ACC112 (cell line): ENCODE data around the gene NFKBIB.

Source experiments
- H2AFZ ChIP-seq: fragments of 200-600 bp; sonication (generic); one replicate; pipeline ENCODE4 v1.6.0; 2017; ENCODE audit warnings: antibody characterized with exemption, low read length; ENCODE audit not compliant: unreplicated experiment
- H3K27ac ChIP-seq: fragments of 200-600 bp; sonication (generic); 2 replicates; pipeline ENCODE4 v1.5.1; 2014; ENCODE audit warnings: low read depth, mild to moderate bottlenecking, antibody characterized with exemption, low read length, moderate library complexity
- H3K27me3 ChIP-seq: fragments of 200-600 bp; sonication (generic); 2 replicates; pipeline ENCODE4 v1.6.1; 2014; ENCODE audit warnings: mild to moderate bottlenecking, antibody characterized with exemption, low read length, moderate library complexity, mixed read lengths; ENCODE audit not compliant: insufficient read depth
- H3K36me3 ChIP-seq: fragments of 200-600 bp; sonication (generic); 2 replicates; pipeline ENCODE4 v1.6.1; 2016; ENCODE audit warnings: mild to moderate bottlenecking, antibody characterized with exemption, low read length, moderate library complexity, mixed read lengths; ENCODE audit not compliant: insufficient read depth
- H3K4me1 ChIP-seq: fragments of 200-600 bp; sonication (generic); one replicate; pipeline ENCODE4 v1.6.1; 2016; ENCODE audit warnings: low read length, mixed read lengths; ENCODE audit not compliant: insufficient read depth, unreplicated experiment, control insufficient read depth
- H3K4me3 ChIP-seq: fragments of 200-600 bp; sonication (generic); 2 replicates; pipeline ENCODE4 v1.5.1; 2014; ENCODE audit warnings: mild to moderate bottlenecking, low read depth, low read length
- H3K79me2 ChIP-seq: fragments of 200-600 bp; sonication (generic); one replicate; pipeline ENCODE4 v1.6.0; 2016; ENCODE audit warnings: low read length; ENCODE audit not compliant: control insufficient read depth, unreplicated experiment, insufficient read depth

The NFKBIB gene

DNA sequence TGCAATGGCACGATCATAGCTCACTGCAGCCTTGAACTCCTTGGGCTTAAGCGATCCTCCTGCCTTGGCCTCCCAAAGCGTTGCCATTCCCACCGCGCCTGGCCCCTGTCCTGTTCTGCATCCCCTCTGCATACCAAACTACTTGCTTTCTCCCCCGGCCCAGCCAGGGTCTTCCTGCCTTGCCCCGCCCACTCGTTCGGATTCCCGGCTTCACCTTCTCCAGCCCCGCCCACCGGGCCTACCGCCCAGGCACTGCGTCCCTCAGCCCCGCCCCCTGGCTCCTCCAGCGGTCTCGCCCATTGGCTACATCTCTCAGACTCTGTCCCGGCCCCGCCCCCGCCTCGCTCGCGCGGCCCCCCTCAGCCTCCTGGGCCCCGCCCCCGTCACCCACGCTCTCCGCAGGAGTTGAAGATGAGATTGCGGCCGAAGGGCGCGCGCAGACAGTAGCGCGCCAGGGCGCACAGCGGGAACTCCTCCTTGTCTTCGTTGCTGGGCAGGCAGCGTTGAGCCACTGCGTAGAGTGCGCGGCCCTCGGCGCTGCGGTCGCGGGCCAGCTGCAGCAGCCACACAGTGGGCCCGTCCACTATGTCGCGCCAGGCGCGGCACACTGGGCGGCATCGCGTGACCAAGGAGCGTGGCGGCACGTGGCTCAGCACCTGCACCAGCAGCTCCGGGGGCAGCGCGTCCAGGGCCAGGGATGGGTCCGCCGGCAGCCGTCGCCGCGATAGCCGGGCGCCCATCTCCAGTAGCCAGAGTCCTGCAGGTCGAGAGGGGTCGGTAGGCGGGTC lies 50.0 kb downstream of the NFKBIB start:
- Histone ChIP-seq H3K27me3 (no peaks in the 10 kb centered on the region), H3K27ac (no peak overlapping the region), H3K79me2 (no peaks in the 10 kb centered on the region), H2AFZ (no peak overlapping the region), H3K36me3 (0 out of 2 replicates have a peak, but pooled peaks cover 4% of the 10 kb centered on the region), H3K4me3 (no peak overlapping the region), H3K4me1 (no peaks in the 10 kb centered on the region)

DNA sequence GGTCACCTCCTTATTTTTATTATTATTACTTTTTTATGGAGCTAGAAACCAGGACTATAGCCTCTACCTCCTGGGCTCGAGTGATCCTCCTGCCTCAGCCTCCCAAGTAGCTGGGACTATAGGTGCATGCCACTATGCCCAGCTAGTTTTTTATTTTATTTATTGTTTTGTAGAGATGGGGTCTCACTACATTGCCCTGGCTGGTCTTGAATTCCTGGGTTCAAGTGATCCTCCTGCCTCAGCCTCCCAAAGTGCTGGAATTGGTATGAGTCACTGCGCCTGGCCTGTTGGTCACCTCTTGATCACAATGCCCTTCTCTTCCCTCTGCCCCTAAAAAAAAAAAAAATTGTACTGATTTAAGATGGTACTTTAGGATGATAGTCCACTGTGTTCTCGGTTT lies 51.4 kb downstream of the NFKBIB start:
- Histone ChIP-seq H3K36me3 (0 out of 2 replicates have a peak, but pooled peaks cover 4% of the 10 kb centered on the region), H3K4me3 (no peak overlapping the region), H3K27ac (no peak overlapping the region), H3K79me2 (no peaks in the 10 kb centered on the region), H2AFZ (no peak overlapping the region), H3K4me1 (no peaks in the 10 kb centered on the region), H3K27me3 (no peaks in the 10 kb centered on the region)

DNA sequence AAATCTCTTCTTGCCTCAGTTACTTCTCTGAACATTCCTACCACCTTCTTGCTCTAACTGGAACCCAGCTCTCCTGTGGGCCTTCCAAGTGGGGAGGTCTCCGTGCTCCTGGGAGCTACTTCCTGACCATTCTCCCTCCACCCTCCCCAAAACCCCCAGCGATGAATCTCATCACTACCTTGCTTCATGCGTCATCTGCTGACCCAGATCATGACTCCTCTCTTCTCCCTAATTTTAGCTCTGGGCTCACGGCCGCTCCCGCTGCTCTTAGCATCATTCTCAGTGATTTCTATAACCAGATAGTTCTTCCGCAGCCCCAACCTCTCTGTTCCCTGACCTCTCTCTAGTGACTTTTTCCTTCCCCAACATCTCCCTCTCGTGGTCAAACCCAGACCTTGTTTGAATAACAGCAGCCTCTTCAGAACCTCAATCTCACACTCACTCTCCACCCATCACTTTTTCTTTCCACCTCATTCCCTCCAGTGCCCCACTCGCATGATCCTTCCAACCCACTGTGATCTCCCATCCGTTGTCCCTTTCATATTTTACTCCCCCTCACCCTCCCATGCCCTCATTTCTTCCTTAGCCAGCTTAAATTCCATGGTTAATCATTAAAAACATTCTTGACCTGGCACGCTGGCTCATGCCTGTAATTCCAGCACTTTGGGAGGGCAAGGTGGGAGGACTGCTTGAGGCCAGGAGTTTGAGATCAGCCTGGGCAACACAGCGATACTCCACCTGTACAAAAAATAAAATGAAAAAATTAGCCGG lies 52.8 kb downstream of the NFKBIB start:
- Histone ChIP-seq H3K4me3 (no peak overlapping the region), H3K36me3 (no peaks in the 10 kb centered on the region), H3K79me2 (no peaks in the 10 kb centered on the region), H3K27me3 (no peaks in the 10 kb centered on the region), H3K27ac (no peak overlapping the region), H2AFZ (no peak overlapping the region), H3K4me1 (no peaks in the 10 kb centered on the region)

DNA sequence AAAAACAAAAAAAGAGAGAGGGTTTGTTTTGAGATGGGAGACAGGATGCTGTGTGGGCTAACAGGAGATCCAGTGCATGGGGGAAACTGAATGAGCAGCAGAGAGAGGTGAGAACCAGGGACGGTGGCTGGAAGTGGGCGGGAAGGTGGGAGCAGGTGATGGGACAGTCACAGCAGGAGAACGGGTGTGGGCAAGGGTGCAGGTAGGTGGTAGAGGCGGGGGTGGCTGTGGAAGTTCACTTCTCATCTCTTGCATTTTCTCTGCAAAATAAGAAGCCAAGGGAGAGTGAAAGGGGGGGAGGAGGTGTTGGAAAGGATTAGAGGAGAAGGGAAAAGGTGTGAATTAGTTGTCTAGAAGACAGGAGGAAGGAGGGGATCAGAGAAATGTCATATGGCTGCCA lies 53.9 kb downstream of the NFKBIB start:
- Histone ChIP-seq H3K79me2 (no peaks in the 10 kb centered on the region), H3K27me3 (no peaks in the 10 kb centered on the region), H3K36me3 (no peaks in the 10 kb centered on the region), H3K27ac (no peak overlapping the region), H3K4me1 (no peaks in the 10 kb centered on the region), H2AFZ (no peak overlapping the region), H3K4me3 (no peak overlapping the region)

GRCh38 chr19:38956264-38956663 lies 56.5 kb downstream of the NFKBIB start:
- H3K79me2 ChIP-seq, result no peaks in the 10 kb centered on the region
- H3K4me3 ChIP-seq, result no peak overlapping the region
- H3K4me1 ChIP-seq, result no peaks in the 10 kb centered on the region
- no peaks in the 10 kb centered on the region for H3K36me3 ChIP-seq
- H3K27me3 ChIP-seq, result no peaks in the 10 kb centered on the region
- no peak overlapping the region for H2AFZ ChIP-seq
- H3K27ac ChIP-seq, result no peak overlapping the region

- no peak overlapping the region for H2AFZ ChIP-seq
- no peak overlapping the region for H3K27ac ChIP-seq
- H3K36me3 ChIP-seq, result no peaks in the 10 kb centered on the region
- no peaks in the 10 kb centered on the region for H3K4me1 ChIP-seq
- H3K4me3 ChIP-seq, result no peak overlapping the region
- no peaks in the 10 kb centered on the region for H3K27me3 ChIP-seq
- no peaks in the 10 kb centered on the region for H3K79me2 ChIP-seq
Observed at GRCh38 chr19:38958301-38958700, 58.5 kb downstream of the NFKBIB start.
